H1 (cell line): ENCODE data around the gene FAM163A. TPM values are rescaled to one million over a fixed set of nuclear protein-coding genes. Genes with fewer than 3 reads are reported as not detected.

Experiments used
- CTCF ChIA-PET: fragments of 300-600 bp; sonication (Branson Sonifier 250); formaldehyde crosslinking; loops from one replicate; lab custom pipeline; 2021; ENCODE audit not compliant: partially characterized antibody; lab: Charles Lee
- POLR2A ChIA-PET: fragments of 300-600 bp; sonication (Branson Sonifier 250); formaldehyde crosslinking; loops from one replicate; lab custom pipeline; 2021; ENCODE audit warnings: inconsistent platforms; ENCODE audit not compliant: partially characterized antibody; lab: Charles Lee
- DNase-seq, 2 experiments: peaks; one replicate each; pipeline versions ENCODE4 v3.0.0 to v3.0.0-alpha.2; 2010 to 2022; ENCODE audit warnings: low spot score in 2 of 2, low read depth in 1 of 2, mixed read lengths in 1 of 2
- FAIRE-seq: peaks from 2 replicates; lab custom pipeline; 2011; peaks lifted over from hg19 to GRCh38; lab: Jason Lieb, UNC
- H2AFZ ChIP-seq: 2 replicates; pipeline ENCODE4 v1.8.1; 2012; ENCODE audit warnings: low read length, inconsistent platforms
- H2AK5ac ChIP-seq: 2 replicates; pipeline ENCODE4 v1.6.1; 2013; ENCODE audit warnings: low read depth, low read length
- H2BK120ac ChIP-seq: replicated peaks from 2 replicates; pipeline ENCODE3; 2013; ENCODE audit warnings: low read depth, low read length, inconsistent platforms
- H2BK12ac ChIP-seq: 2 replicates; pipeline ENCODE4 v1.6.1; 2013; ENCODE audit warnings: low read depth, low read length
- H2BK15ac ChIP-seq: 2 replicates; pipeline ENCODE4 v1.6.1; 2013; ENCODE audit warnings: low read length
- H2BK20ac ChIP-seq: 2 replicates; pipeline ENCODE4 v1.6.1; 2013; ENCODE audit warnings: low read length
- H2BK5ac ChIP-seq: 2 replicates; pipeline ENCODE4 v1.6.1; 2013; ENCODE audit warnings: low read depth, low read length
- H3K14ac ChIP-seq: 2 replicates; pipeline ENCODE4 v1.6.1; 2013; ENCODE audit warnings: inconsistent platforms; ENCODE audit not compliant: insufficient read length
- H3K18ac ChIP-seq: 2 replicates; pipeline ENCODE4 v1.6.1; 2013; ENCODE audit warnings: low read length; ENCODE audit errors: extremely low read depth
- H3K23ac ChIP-seq: 2 replicates; pipeline ENCODE4 v1.6.1; 2013; ENCODE audit warnings: inconsistent platforms; ENCODE audit not compliant: insufficient read length
- H3K23me2 ChIP-seq: 2 replicates; pipeline ENCODE4 v1.6.1; 2013; ENCODE audit warnings: low read depth, low read length
- H3K27ac ChIP-seq: 2 replicates; pipeline ENCODE4 v1.6.1; 2011; ENCODE audit warnings: low read depth, low read length, inconsistent platforms
- H3K27me3 ChIP-seq, 4 experiments: replicated peaks in 1 of 4; 1 replicate in 1 of 4; 2 replicates in 3 of 4; pipeline versions ENCODE4 v1.6.1 to v1.8.1; 2011 to 2013; ENCODE audit warnings: low read length in 3 of 4, mild to moderate bottlenecking in 3 of 4, inconsistent platforms in 2 of 4, mixed read lengths in 2 of 4, moderate library complexity in 1 of 4; ENCODE audit not compliant: control insufficient read depth in 3 of 4, insufficient read depth in 3 of 4; ENCODE audit errors: extremely low read depth in 1 of 4
- H3K36me3 ChIP-seq, 4 experiments: 2 replicates each; pipeline versions ENCODE4 v1.6.1 to v1.8.1; 2011 to 2013; ENCODE audit warnings: mild to moderate bottlenecking in 4 of 4, low read length in 3 of 4, moderate library complexity in 2 of 4, control low read depth in 1 of 4, inconsistent platforms in 1 of 4; ENCODE audit not compliant: insufficient read depth in 4 of 4, control insufficient read depth in 2 of 4
- H3K4ac ChIP-seq: replicated peaks from 2 replicates; pipeline ENCODE3; 2013; ENCODE audit warnings: low read length, low read depth, mixed read lengths, inconsistent platforms; ENCODE audit not compliant: insufficient read length
- H3K4me1 ChIP-seq, 4 experiments: replicated peaks in 1 of 4; 1 replicate in 1 of 4; 2 replicates in 3 of 4; pipeline versions ENCODE4 v1.6.1 to v1.8.1; 2011 to 2013; ENCODE audit warnings: low read length in 3 of 4, inconsistent platforms in 2 of 4, mixed read lengths in 1 of 4; ENCODE audit not compliant: insufficient read depth in 4 of 4, control insufficient read depth in 3 of 4
- H3K4me2 ChIP-seq, 2 experiments: 2 replicates each; pipeline versions ENCODE4 v1.6.1 to v1.8.1; 2011 to 2013; ENCODE audit warnings: low read depth in 2 of 2, low read length in 2 of 2, control low read depth in 1 of 2, inconsistent platforms in 1 of 2, mild to moderate bottlenecking in 1 of 2; ENCODE audit not compliant: insufficient read depth in 1 of 2
- H3K4me3 ChIP-seq, 4 experiments: fragments of 200-600, 300-600 bp in 1 of 4; sonication (generic), shearing (Covaris generic), sonication (Bioruptor Twin) in 1 of 4; 2 replicates each; pipeline versions ENCODE4 v1.5.1 to v1.8.1; 2011 to 2016; ENCODE audit warnings: low read length in 4 of 4, low read depth in 3 of 4, control low read depth in 2 of 4, inconsistent platforms in 2 of 4, mild to moderate bottlenecking in 2 of 4, mixed read lengths in 1 of 4, moderate library complexity in 1 of 4; ENCODE audit not compliant: insufficient read depth in 2 of 4; ENCODE audit errors: extremely low read depth in 1 of 4
- H3K56ac ChIP-seq: replicated peaks from 2 replicates; pipeline ENCODE3; 2013; ENCODE audit warnings: low read depth, mild to moderate bottlenecking, mixed read lengths, low read length, inconsistent platforms; ENCODE audit not compliant: insufficient read length
- H3K79me1 ChIP-seq: 2 replicates; pipeline ENCODE4 v1.6.1; 2013; ENCODE audit warnings: low read depth, low read length, control low read depth
- H3K79me2 ChIP-seq, 2 experiments: 2 replicates each; pipeline versions ENCODE4 v1.6.1 to v1.8.1; 2012 to 2013; ENCODE audit warnings: low read length in 2 of 2, mild to moderate bottlenecking in 2 of 2, inconsistent platforms in 1 of 2; ENCODE audit not compliant: insufficient read depth in 2 of 2, control insufficient read depth in 1 of 2
- H3K9ac ChIP-seq, 4 experiments: replicated peaks in 1 of 4; 1 replicate in 1 of 4; 2 replicates in 3 of 4; pipeline versions ENCODE4 v1.6.1 to v1.8.1; 2011 to 2013; ENCODE audit warnings: low read depth in 3 of 4, low read length in 3 of 4, control low read depth in 2 of 4, mild to moderate bottlenecking in 2 of 4, moderate library complexity in 2 of 4, inconsistent platforms in 1 of 4; ENCODE audit errors: extremely low read depth in 1 of 4
- H3K9me3 ChIP-seq, 2 experiments: 2 replicates each; pipeline versions ENCODE4 v1.6.1 to v1.8.1; 2012 to 2013; ENCODE audit warnings: mild to moderate bottlenecking in 2 of 2, moderate library complexity in 2 of 2, control low read depth in 1 of 2, inconsistent platforms in 1 of 2, low read depth in 1 of 2, low read length in 1 of 2, mixed read lengths in 1 of 2; ENCODE audit not compliant: insufficient read depth in 2 of 2
- H4K20me1 ChIP-seq, 2 experiments: replicated peaks in 1 of 2; 2 replicates each; pipeline versions ENCODE3 to v1.8.1; 2011 to 2013; ENCODE audit warnings: inconsistent platforms in 2 of 2, low read length in 2 of 2, mild to moderate bottlenecking in 1 of 2; ENCODE audit not compliant: insufficient read depth in 2 of 2, control insufficient read depth in 1 of 2
- H4K5ac ChIP-seq: 2 replicates; pipeline ENCODE4 v1.6.1; 2013; ENCODE audit warnings: low read length, low read depth, mixed read lengths, inconsistent platforms; ENCODE audit not compliant: insufficient read length
- H4K8ac ChIP-seq: 2 replicates; pipeline ENCODE4 v1.8.0; 2013; ENCODE audit warnings: mild to moderate bottlenecking, moderate library complexity, low read length, inconsistent platforms; ENCODE audit not compliant: insufficient read depth; ENCODE audit errors: extremely low read depth
- H4K91ac ChIP-seq: replicated peaks from 2 replicates; pipeline ENCODE3; 2013; ENCODE audit warnings: low read length, mixed read lengths, inconsistent platforms; ENCODE audit not compliant: insufficient read length
- ASH2L ChIP-seq: fragments of 200-600, 300-600 bp; sonication (generic); IDR thresholded peaks from one replicate; pipeline ENCODE4 v1.7.1; 2017; ENCODE audit warnings: low read length
- CTCF ChIP-seq, 3 experiments: IDR thresholded peaks; 1 replicate in 2 of 3; 2 replicates in 1 of 3; pipeline versions ENCODE4 v1.5.1 to v1.6.1; 2011; ENCODE audit warnings: low read length in 3 of 3, mild to moderate bottlenecking in 3 of 3, inconsistent platforms in 2 of 3, low read depth in 1 of 3, moderate library complexity in 1 of 3; ENCODE audit not compliant: insufficient read depth in 1 of 3; ENCODE audit errors: control extremely low read depth in 1 of 3
- FOSL1 ChIP-seq: IDR thresholded peaks from 2 replicates; pipeline ENCODE4 v1.6.1; 2011; ENCODE audit warnings: mild to moderate bottlenecking, low read depth, low read length, moderate library complexity; ENCODE audit not compliant: insufficient read depth
- JUN ChIP-seq: IDR thresholded peaks from 2 replicates; pipeline ENCODE4 v1.6.1; 2011; ENCODE audit warnings: low read depth, mild to moderate bottlenecking, improper control_type of control experiment, low read length
- KDM4A ChIP-seq: IDR thresholded peaks from one replicate; pipeline ENCODE4 v1.7.1; 2012; ENCODE audit warnings: low read depth, mild to moderate bottlenecking, moderate library complexity, low read length, inconsistent platforms; ENCODE audit not compliant: severe bottlenecking
- PHF8 ChIP-seq: fragments of 200-600 bp; sonication (generic); conservative IDR thresholded peaks from 2 replicates; pipeline ENCODE4 v1.7.1; 2012; ENCODE audit warnings: low read depth, mild to moderate bottlenecking, inconsistent platforms, low read length, moderate library complexity
- RAD21 ChIP-seq, 2 experiments: IDR thresholded peaks in 1 of 2; conservative IDR thresholded peaks in 1 of 2; 2 replicates each; pipeline ENCODE4 v1.6.1; 2011; ENCODE audit warnings: low read depth in 2 of 2, low read length in 2 of 2, improper control_type of control experiment in 1 of 2, inconsistent platforms in 1 of 2, mild to moderate bottlenecking in 1 of 2, moderate library complexity in 1 of 2
- TAF7 ChIP-seq: optimal IDR thresholded peaks from 2 replicates; pipeline ENCODE3; 2011; ENCODE audit warnings: low read depth, mild to moderate bottlenecking, inconsistent platforms, low read length, moderate library complexity, borderline replicate concordance
- TCF12 ChIP-seq: IDR thresholded peaks from 2 replicates; pipeline ENCODE4 v1.6.1; 2011; ENCODE audit warnings: low read depth, mild to moderate bottlenecking, low read length
- WGBS, 2 experiments: shearing (Covaris generic) in 1 of 2; methylation state at CpG; one replicate each; pipeline versions ENCODE4 v1.1.6 to v1.1.7; 2013 to 2015; ENCODE audit warnings: low lambda C conversion rate in 2 of 2, mixed read lengths in 2 of 2, inconsistent platforms in 1 of 2, low coverage in 1 of 2, missing lambda C conversion rate in 1 of 2; ENCODE audit not compliant: insufficient replicate concordance in 2 of 2, insufficient coverage in 1 of 2, insufficient read length in 1 of 2; ENCODE audit errors: extremely low coverage in 1 of 2, missing lambda C conversion rate in 1 of 2; 5-methylcytosine and 5-hydroxymethylcytosine counted together
- polyA plus RNA-seq, 7 experiments: library from polyadenylated mRNA; depleted of rRNA in 3 of 7; stranded (reverse) in 5 of 7; unstranded in 2 of 7; fragments of >200 nt in 5 of 7; fragments of 200-250 nt in 2 of 7; gene quantifications; 1 replicate in 5 of 7; 2 replicates in 1 of 7; 4 replicates in 1 of 7; pipeline versions ENCODE4 v1.2.1 to v1.2.3, GENCODE V29; 2011 to 2013; ENCODE audit warnings: missing spikeins in 2 of 7, mixed read lengths in 2 of 7
- total RNA-seq: library from RNA; stranded (reverse); fragmentation: NEBNext Ultra II Directional; extraction: Animal tissue kit (Norgen Biotek cat#: 25700); gene quantifications from 2 replicates; pipeline ENCODE4 v1.2.1, GENCODE V29; 2021
- TF ChIP-seq, protein P1 (sequence below): IDR thresholded peaks from 2 replicates; pipeline ENCODE4 v1.6.1; 2012; ENCODE audit warnings: inconsistent platforms

FAM163A gene
- total and polyA plus RNA-seq, 2 of the 8 experiments (the other 6 are each of a cell fraction or from before 2014, with no cell fraction given): 0.13 to 0.18 TPM

- H3K9me3 ChIP-seq: peaks cover 3 to 7% of the 10 kb centered on the region in 2 experiments; a peak in 1 of 4 replicates
- H2BK15ac ChIP-seq: no peak overlapping the region
- H3K4me3 ChIP-seq: no peak overlapping the region
- H3K14ac ChIP-seq: no peak overlapping the region
- no peak overlapping the region for H3K18ac ChIP-seq
- no peak overlapping the region for H2BK20ac ChIP-seq
- no peak overlapping the region for H4K5ac ChIP-seq
- no peak overlapping the region for H4K8ac ChIP-seq
- no peaks in the 10 kb centered on the region for H3K79me2 ChIP-seq
- no peaks in the 10 kb centered on the region for H3K79me1 ChIP-seq
- no peak for DNase-seq
- H3K9ac ChIP-seq: no peak overlapping the region
- CTCF ChIA-PET: interaction anchor here (16.1 kb wide), 1 partner anchor 98 kb away, joined by 595 read pairs; no protein-coding TSS in a partner anchor
- H2AK5ac ChIP-seq: no peak overlapping the region
- H4K20me1 ChIP-seq: no peaks in the 10 kb centered on the region
- H2AFZ ChIP-seq: no peak overlapping the region
- no peak overlapping the region for H3K4ac ChIP-seq
- no peak overlapping the region for H3K4me2 ChIP-seq
- no peaks in the 10 kb centered on the region for H3K23me2 ChIP-seq
- POLR2A ChIA-PET: no interaction called here
- no peak overlapping the region for H4K91ac ChIP-seq
- no peak overlapping the region for H2BK12ac ChIP-seq
- H3K27me3 ChIP-seq: no peaks in the 10 kb centered on the region
- H3K36me3 ChIP-seq: no peaks in the 10 kb centered on the region
- no peak for FAIRE-seq
- no peak overlapping the region for H2BK120ac ChIP-seq
- no peak overlapping the region for H3K56ac ChIP-seq
- 100% methylated on average over 1 of the region's 1 CpG; no CpG with 5 or more reads in 1 of the 2 experiments for WGBS, 2 experiments
- H3K4me1 ChIP-seq: no peaks in the 10 kb centered on the region
- no peak overlapping the region for H3K27ac ChIP-seq
- no peak overlapping the region for H2BK5ac ChIP-seq
- no peak overlapping the region for H3K23ac ChIP-seq
- TF ChIP-seq PHF8: no peak
- TF ChIP-seq RAD21 (IDR thresholded peaks at IDR 0.05 in 1 of 2, conservative IDR thresholded peaks at IDR 0.05 in 1 of 2; ENCODE audit: low read depth in 2 of 2, low read length in 2 of 2): no peak
- TF ChIP-seq JUN: no peak
- TF ChIP-seq, protein P1, sequence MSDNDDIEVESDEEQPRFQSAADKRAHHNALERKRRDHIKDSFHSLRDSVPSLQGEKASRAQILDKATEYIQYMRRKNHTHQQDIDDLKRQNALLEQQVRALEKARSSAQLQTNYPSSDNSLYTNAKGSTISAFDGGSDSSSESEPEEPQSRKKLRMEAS: no peak
- TF ChIP-seq TAF7: no peak
- TF ChIP-seq ASH2L: no peak
- TF ChIP-seq TCF12: no peak
- no peak for TF ChIP-seq KDM4A
- no peak for TF ChIP-seq CTCF (IDR thresholded peaks at IDR 0.05; ENCODE audit: control extremely low read depth in 1 of 3, insufficient read depth in 1 of 3, low read depth in 1 of 3, low read length in 3 of 3)
- no peak for TF ChIP-seq FOSL1
Measured at GRCh38 chr1:179714159-179714558, 28.9 kb upstream of the FAM163A start.
